Neural crest cell (in vitro differentiated cells): ENCODE results near the gene ING3. TPM values are rescaled to one million over a fixed set of nuclear protein-coding genes. Genes with fewer than 3 reads are reported as not detected.

ENCODE experiments used
- DNase-seq: peaks from one replicate; pipeline ENCODE4 v3.0.0; 2021; ENCODE audit warnings: low read depth, mixed read lengths, low spot score
- H3K27ac Mint-ChIP-seq: one replicate; pipeline ENCODE4 v1.8.0; 2021; ENCODE audit warnings: mild to moderate bottlenecking, mixed read lengths; ENCODE audit not compliant: unreplicated experiment
- H3K27me3 Mint-ChIP-seq: 2 replicates; pipeline ENCODE4 v1.8.0; 2021; ENCODE audit warnings: low read depth, mild to moderate bottlenecking, mixed read lengths
- H3K36me3 Mint-ChIP-seq: 2 replicates; pipeline ENCODE4 v1.8.0; 2021; ENCODE audit warnings: low read depth, mild to moderate bottlenecking, mixed read lengths
- H3K4me1 Mint-ChIP-seq: 2 replicates; pipeline ENCODE4 v1.8.0; 2021; ENCODE audit warnings: mixed read lengths
- H3K4me3 Mint-ChIP-seq: one replicate; pipeline ENCODE4 v1.8.0; 2021; ENCODE audit warnings: mild to moderate bottlenecking, mixed read lengths
- H3K9me3 Mint-ChIP-seq: 2 replicates; pipeline ENCODE4 v1.8.0; 2021; ENCODE audit warnings: mixed read lengths
- CTCF ChIP-seq: fragments of 200-600 bp; sonication (generic); conservative IDR thresholded peaks from 2 replicates; pipeline ENCODE4 v1.5.0; 2021; ENCODE audit warnings: antibody characterized with exemption, mild to moderate bottlenecking
- total RNA-seq: library from RNA; stranded (reverse); gene quantifications from 2 replicates; pipeline ENCODE4 v1.2.1, GENCODE V29; 2021

ING3 gene
- total RNA-seq, 1 donor from 2014 or later, result 26.9 TPM

- Mint-ChIP-seq H3K27me3 (no peaks in the 10 kb centered on the region), H3K4me1 (peaks cover 71% of the 10 kb centered on the region), H3K27ac (peak overlapping the region; percentile 87), H3K36me3 (no peaks in the 10 kb centered on the region), H3K9me3 (no peaks in the 10 kb centered on the region), H3K4me3 (no peak overlapping the region)
- no peak for DNase-seq
- no peak for TF ChIP-seq CTCF
Observed at GRCh38 chr7:121026159-121026558, 75.6 kb downstream of the ING3 start.

GRCh38 chr7:121026577-121027111 is 76.1 kb downstream of the ING3 start:
- Mint-ChIP-seq H3K4me1 (peaks cover 71% of the 10 kb centered on the region), H3K4me3 (no peak overlapping the region), H3K36me3 (no peaks in the 10 kb centered on the region), H3K27ac (no peak overlapping the region), H3K9me3 (no peaks in the 10 kb centered on the region), H3K27me3 (no peaks in the 10 kb centered on the region)
- no peak for DNase-seq
- TF ChIP-seq CTCF, result no peak

Other genes starting within 250 kb of the ING3 start
- 15.7 and 18.2 TPM in 2 replicates for gene TSPAN12, start 92.6 kb upstream of the ING3 start, total RNA-seq
- gene CPED1, start 37.9 kb downstream of the ING3 start, total RNA-seq, result 3.6 and 4.3 TPM in 2 replicates